OCI-LY3 (cell line): ENCODE data around the gene NEUROD6.

Experiments used
- H2AFZ ChIP-seq: fragments of 200-600, 300-600 bp; shearing (Covaris generic); 2 replicates; pipeline ENCODE4 v1.6.0; 2014; ENCODE audit warnings: antibody characterized with exemption, low read depth, low read length
- H3K27ac ChIP-seq: fragments of 200-600, 300-600 bp; sonication (generic); 2 replicates; pipeline ENCODE4 v1.5.1; 2014; ENCODE audit warnings: mild to moderate bottlenecking, low read length, moderate library complexity, mixed read lengths
- H3K27me3 ChIP-seq: fragments of 200-600, 300-600 bp; sonication (generic); 2 replicates; pipeline ENCODE4 v1.6.1; 2014; ENCODE audit warnings: low read depth, low read length, mixed read lengths
- H3K36me3 ChIP-seq: fragments of 200-600, 300-600 bp; sonication (generic); replicated peaks from 2 replicates; pipeline ENCODE3; 2014; ENCODE audit warnings: low read depth, low read length, mixed read lengths
- H3K4me1 ChIP-seq: fragments of 300-600, 200-600 bp; sonication (generic); 2 replicates; pipeline ENCODE4 v1.6.1; 2014; ENCODE audit warnings: low read length, mixed read lengths
- H3K4me2 ChIP-seq: fragments of 200-600, 300-600 bp; sonication (generic); 2 replicates; pipeline ENCODE4 v1.6.1; 2014; ENCODE audit warnings: low read length, mixed read lengths
- H3K4me3 ChIP-seq: fragments of 300-600, 200-600 bp; sonication (generic); 2 replicates; pipeline ENCODE4 v1.5.1; 2014; ENCODE audit warnings: antibody characterized with exemption, mild to moderate bottlenecking, low read length, moderate library complexity
- H3K79me2 ChIP-seq: fragments of 300-600, 200-600 bp; shearing (Covaris generic); 2 replicates; pipeline ENCODE4 v1.6.1; 2014; ENCODE audit warnings: mild to moderate bottlenecking, low read length, mixed read lengths
- H3K9ac ChIP-seq: fragments of 300-600, 200-600 bp; shearing (Covaris generic); 2 replicates; pipeline ENCODE4 v1.6.0; 2014; ENCODE audit warnings: mild to moderate bottlenecking, low read length, moderate library complexity
- H3K9me3 ChIP-seq: fragments of 200-600, 300-600 bp; shearing (Covaris generic); 2 replicates; pipeline ENCODE4 v1.6.1; 2014; ENCODE audit warnings: low read length, mixed read lengths; ENCODE audit not compliant: insufficient read depth
- H4K20me1 ChIP-seq: fragments of 200-600, 300-600 bp; sonication (generic); 2 replicates; pipeline ENCODE4 v1.6.1; 2016; ENCODE audit warnings: low read length, mixed read lengths; ENCODE audit not compliant: insufficient read depth
- CTCF ChIP-seq: fragments of 200-600, 300-600 bp; sonication (generic); IDR thresholded peaks from 2 replicates; pipeline ENCODE4 v1.5.1; 2014; ENCODE audit warnings: antibody characterized with exemption, low read length, low read depth
- EZH2phosphoT487 ChIP-seq: fragments of 200-600 bp; shearing (Covaris generic); IDR thresholded peaks from 2 replicates; pipeline ENCODE4 v1.6.1; 2018; ENCODE audit warnings: antibody characterized with exemption, mixed run types, low read depth

The NEUROD6 gene

GRCh38 chr7:31310321-31310935 is 30.1 kb downstream of the NEUROD6 start:
- H3K27me3 ChIP-seq = no peaks in the 10 kb centered on the region
- no peak overlapping the region for H3K4me2 ChIP-seq
- no peak overlapping the region for H2AFZ ChIP-seq
- TF ChIP-seq EZH2phosphoT487 (no peak), CTCF (no peak)
- H3K36me3 ChIP-seq = no peaks in the 10 kb centered on the region
- no peak overlapping the region for H3K9ac ChIP-seq
- H3K4me3 ChIP-seq = no peak overlapping the region
- no peaks in the 10 kb centered on the region for H3K9me3 ChIP-seq
- no peak overlapping the region for H3K27ac ChIP-seq
- H4K20me1 ChIP-seq = no peaks in the 10 kb centered on the region
- H3K79me2 ChIP-seq = no peaks in the 10 kb centered on the region
- H3K4me1 ChIP-seq = no peaks in the 10 kb centered on the region

- Histone ChIP-seq H2AFZ (no peak overlapping the region), H3K9me3 (no peaks in the 10 kb centered on the region), H3K4me1 (no peaks in the 10 kb centered on the region), H3K79me2 (no peaks in the 10 kb centered on the region), H3K4me3 (no peak overlapping the region), H4K20me1 (no peaks in the 10 kb centered on the region), H3K36me3 (no peaks in the 10 kb centered on the region), H3K27ac (no peak overlapping the region), H3K4me2 (no peak overlapping the region), H3K9ac (no peak overlapping the region), H3K27me3 (no peaks in the 10 kb centered on the region)
- TF ChIP-seq EZH2phosphoT487 = no peak
- no peak for TF ChIP-seq CTCF
These were observed 31.1 kb downstream of the NEUROD6 start for GRCh38 chr7:31309407-31309806.

- Histone ChIP-seq H3K27ac (no peak overlapping the region), H3K4me1 (no peaks in the 10 kb centered on the region), H3K9me3 (no peaks in the 10 kb centered on the region)
These were observed 31.9 kb downstream of the NEUROD6 start for GRCh38 chr7:31308652-31309051.

GRCh38 chr7:31307972-31308371 is 32.6 kb downstream of the NEUROD6 start:
- Histone ChIP-seq H3K9ac (no peak overlapping the region), H3K79me2 (no peaks in the 10 kb centered on the region), H3K27ac (no peak overlapping the region), H3K4me1 (no peaks in the 10 kb centered on the region), H2AFZ (no peak overlapping the region), H3K4me3 (no peak overlapping the region), H4K20me1 (no peaks in the 10 kb centered on the region), H3K9me3 (no peaks in the 10 kb centered on the region), H3K27me3 (no peaks in the 10 kb centered on the region), H3K4me2 (no peak overlapping the region), H3K36me3 (no peaks in the 10 kb centered on the region)
- TF ChIP-seq CTCF (no peak), EZH2phosphoT487 (no peak)

More at GRCh38 chr7:31308652-31309051, 31.9 kb downstream of the NEUROD6 start:
- H4K20me1 ChIP-seq = no peaks in the 10 kb centered on the region
- no peak overlapping the region for H3K9ac ChIP-seq
- H3K4me3 ChIP-seq = no peak overlapping the region
- no peak overlapping the region for H3K4me2 ChIP-seq
- no peaks in the 10 kb centered on the region for H3K36me3 ChIP-seq
- H3K27me3 ChIP-seq = no peaks in the 10 kb centered on the region
- H3K79me2 ChIP-seq = no peaks in the 10 kb centered on the region
- no peak overlapping the region for H2AFZ ChIP-seq
- TF ChIP-seq EZH2phosphoT487 (no peak), CTCF (no peak)
